Naive thymus-derived CD8-positive, alpha-beta T cell (primary cell): ENCODE data around the gene ADCK2. TPM values are rescaled to one million over a fixed set of nuclear protein-coding genes. Genes with fewer than 3 reads are reported as not detected.
"Not testable (repeated sequence)": the region's sequence is repeated elsewhere in the genome, so short reads cannot be mapped to it uniquely, and the experiment has no call there.

Experiments used
- ATAC-seq, 2 donors: fragments of 150-1000 bp; cut with Tn5 transposase in 1 of 2; sonication (Bioruptor Pico), chemical (Tn5 transposase) in 1 of 2; 1 replicate in 1 of 2; 2 replicates in 1 of 2; pipeline ENCODE4 v1.10.0; 2021; ENCODE audit warnings: mild to moderate bottlenecking in 2 of 2, moderate library complexity in 2 of 2
- POLR2A ChIA-PET: fragments of 350-600 bp; sonication (Branson Sonifier 250); formaldehyde crosslinking; loops from one replicate; lab custom pipeline; 2021; ENCODE audit warnings: antibody characterized with exemption; lab: Charles Lee
- DNase-seq, 10 donors: peaks; one replicate each; pipeline versions ENCODE4 v3.0.0 to v3.0.0-alpha.2; 2020 to 2022
- H3K27ac Mint-ChIP-seq, 10 donors: one replicate each; pipeline ENCODE4 v1.8.0; 2020 to 2022; ENCODE audit warnings: mild to moderate bottlenecking in 10 of 10, mixed read lengths in 10 of 10, moderate library complexity in 4 of 10, inconsistent platforms in 1 of 10
- H3K27me3 Mint-ChIP-seq, 5 donors: one replicate each; pipeline ENCODE4 v1.8.0; 2021 to 2022; ENCODE audit warnings: mixed read lengths in 5 of 5
- H3K36me3 Mint-ChIP-seq, 3 donors: one replicate each; pipeline ENCODE4 v1.8.0; 2020 to 2022; ENCODE audit warnings: mixed read lengths in 3 of 3, mild to moderate bottlenecking in 2 of 3, inconsistent platforms in 1 of 3
- H3K4me1 Mint-ChIP-seq, 4 donors: one replicate each; pipeline ENCODE4 v1.8.0; 2021 to 2022; ENCODE audit warnings: mixed read lengths in 4 of 4
- H3K4me3 Mint-ChIP-seq, 10 donors: one replicate each; pipeline ENCODE4 v1.8.0; 2020 to 2022; ENCODE audit warnings: mild to moderate bottlenecking in 10 of 10, mixed read lengths in 10 of 10, moderate library complexity in 6 of 10, inconsistent platforms in 1 of 10
- H3K9me3 Mint-ChIP-seq, 9 donors: one replicate each; pipeline ENCODE4 v1.8.0; 2020 to 2022; ENCODE audit warnings: mixed read lengths in 9 of 9, mild to moderate bottlenecking in 3 of 9, inconsistent platforms in 1 of 9, moderate library complexity in 1 of 9
- polyA plus RNA-seq, 3 donors: library from polyadenylated mRNA; unstranded; fragments of 300-500 nt; fragmentation: Illumina TruSeq; gene quantifications; one replicate each; pipeline ENCODE4 v1.2.3, GENCODE V29; 2021
- total RNA-seq, 8 experiments: library from RNA in 2 of 8; stranded (reverse) in 2 of 8; gene quantifications; one replicate each; pipeline ENCODE4 v1.2.3 and lab custom pipeline; 2021 to 2026

The ADCK2 gene, protein sequence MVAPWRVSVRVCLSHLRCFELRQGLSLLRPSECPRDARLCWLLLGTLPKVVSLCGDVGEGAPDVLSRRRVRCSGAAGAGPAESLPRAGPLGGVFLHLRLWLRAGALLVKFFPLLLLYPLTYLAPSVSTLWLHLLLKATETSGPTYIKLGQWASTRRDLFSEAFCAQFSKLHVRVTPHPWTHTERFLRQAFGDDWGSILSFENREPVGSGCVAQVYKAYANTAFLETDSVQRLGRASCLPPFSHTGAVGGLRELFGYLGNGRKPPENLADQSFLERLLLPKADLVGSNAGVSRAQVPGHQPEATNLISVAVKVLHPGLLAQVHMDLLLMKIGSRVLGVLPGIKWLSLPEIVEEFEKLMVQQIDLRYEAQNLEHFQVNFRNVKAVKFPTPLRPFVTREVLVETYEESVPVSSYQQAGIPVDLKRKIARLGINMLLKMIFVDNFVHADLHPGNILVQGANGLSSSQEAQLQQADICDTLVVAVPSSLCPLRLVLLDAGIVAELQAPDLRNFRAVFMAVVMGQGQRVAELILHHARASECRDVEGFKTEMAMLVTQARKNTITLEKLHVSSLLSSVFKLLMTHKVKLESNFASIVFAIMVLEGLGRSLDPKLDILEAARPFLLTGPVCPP
- total RNA-seq (10 to 100 TPM; 16.4 to 17.1 TPM), polyA plus RNA-seq (10 to 100 TPM; 25.2 to 28.5 (median 27.4) TPM), total RNA-seq (lab: John Stamatoyannopoulos, UW) (21.7 to 33.8 (median 24.4) reads per million in 6 experiments)

DNA sequence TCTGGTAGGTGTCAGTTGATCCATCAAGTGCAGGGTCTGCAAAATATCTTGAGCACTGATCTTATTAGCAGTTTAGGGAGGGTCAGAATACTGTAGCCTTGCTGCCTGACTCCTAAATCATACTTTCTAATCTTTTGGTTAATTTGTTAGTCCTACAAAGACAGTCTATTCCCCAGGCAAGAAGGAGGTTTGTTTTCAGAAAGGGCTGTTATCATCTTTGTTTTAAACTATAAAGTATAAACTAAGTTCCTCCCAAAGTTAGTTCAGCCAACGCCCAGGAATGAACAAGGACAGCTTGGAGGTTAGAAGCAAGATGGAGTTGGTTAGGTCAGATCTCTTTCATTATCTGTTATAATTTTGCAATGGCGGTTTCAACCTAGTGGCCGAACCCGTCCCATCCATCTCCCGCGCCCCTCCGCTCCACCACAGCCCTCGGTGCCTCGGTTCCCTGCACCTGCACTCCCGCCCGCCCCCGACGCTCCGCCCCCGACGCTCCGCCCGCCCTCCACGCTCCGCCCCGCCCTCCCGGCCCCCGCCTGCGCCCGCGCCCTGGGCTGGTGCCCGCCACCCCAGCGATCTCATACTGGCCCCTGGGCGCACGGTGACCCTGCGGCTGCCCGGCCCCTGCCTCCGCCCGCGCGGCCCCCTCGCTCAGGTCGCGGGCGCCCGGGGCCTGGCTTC is at the start of gene ADCK2:
ADCK2 (plus strand) TSS at position 564 of the 681 bp plus-strand sequence. CDS start 386 bp downstream, outside the sequence.
- Mint-ChIP-seq H3K27me3 (no peaks in the 10 kb centered on the region), H3K4me1 (peaks cover 7 to 46% (median 37%) of the 10 kb centered on the region in 4 donors), H3K27ac (peak within 1 kb of the TSS; percentile 81 to 97 (median 93)), H3K9me3 (no peaks in the 10 kb centered on the region), H3K36me3 (peaks cover 0 to 12% (median 0%) of the 10 kb centered on the region in 3 donors), H3K4me3 (peak within 1 kb of the TSS; percentile 86 to 94 (median 90))
- POLR2A ChIA-PET, result interaction anchor here (0.8 to 2.8 kb wide), 12 partner anchors 12 to 342 kb away, joined by 3 to 14 read pairs (median 4); partner anchors contain the start of genes BRAF, MRPS33 and NDUFB2
- DNase-seq (peak in 5 of 10 donors; percentile 36 to 71 (median 64)), ATAC-seq (peak; percentile 68 to 70)

DNA sequence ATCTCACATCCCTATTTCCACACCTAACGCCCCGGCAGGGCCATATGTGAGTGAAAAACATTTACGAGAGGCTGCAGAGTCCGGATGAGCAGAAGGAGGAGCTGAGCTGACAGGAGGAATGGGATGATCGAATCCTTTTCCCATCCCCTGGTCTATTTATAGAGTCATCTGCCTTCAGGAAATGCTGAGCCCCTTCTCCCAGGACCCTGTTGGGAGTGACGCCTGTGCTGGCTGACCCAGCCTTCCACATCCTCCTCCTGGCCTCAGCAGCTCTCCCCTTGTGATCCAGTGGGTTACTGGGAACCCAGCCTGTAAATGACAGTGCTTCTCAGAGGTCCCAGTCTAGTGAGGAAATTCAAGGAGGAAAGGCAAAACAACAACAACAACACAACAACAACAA is 48.8 kb upstream of the ADCK2 start:
- Mint-ChIP-seq H3K9me3 (no peaks in the 10 kb centered on the region), H3K27ac (peak overlapping the region in 1 of 10 donors; percentile 23), H3K4me3 (no peak overlapping the region), H3K4me1 (no peaks in the 10 kb centered on the region), H3K27me3 (peaks cover 0 to 6% (median 0%) of the 10 kb centered on the region in 5 donors), H3K36me3 (no peaks in the 10 kb centered on the region)
- no peak for DNase-seq
- POLR2A ChIA-PET, result no interaction called here
- no peak for ATAC-seq

DNA sequence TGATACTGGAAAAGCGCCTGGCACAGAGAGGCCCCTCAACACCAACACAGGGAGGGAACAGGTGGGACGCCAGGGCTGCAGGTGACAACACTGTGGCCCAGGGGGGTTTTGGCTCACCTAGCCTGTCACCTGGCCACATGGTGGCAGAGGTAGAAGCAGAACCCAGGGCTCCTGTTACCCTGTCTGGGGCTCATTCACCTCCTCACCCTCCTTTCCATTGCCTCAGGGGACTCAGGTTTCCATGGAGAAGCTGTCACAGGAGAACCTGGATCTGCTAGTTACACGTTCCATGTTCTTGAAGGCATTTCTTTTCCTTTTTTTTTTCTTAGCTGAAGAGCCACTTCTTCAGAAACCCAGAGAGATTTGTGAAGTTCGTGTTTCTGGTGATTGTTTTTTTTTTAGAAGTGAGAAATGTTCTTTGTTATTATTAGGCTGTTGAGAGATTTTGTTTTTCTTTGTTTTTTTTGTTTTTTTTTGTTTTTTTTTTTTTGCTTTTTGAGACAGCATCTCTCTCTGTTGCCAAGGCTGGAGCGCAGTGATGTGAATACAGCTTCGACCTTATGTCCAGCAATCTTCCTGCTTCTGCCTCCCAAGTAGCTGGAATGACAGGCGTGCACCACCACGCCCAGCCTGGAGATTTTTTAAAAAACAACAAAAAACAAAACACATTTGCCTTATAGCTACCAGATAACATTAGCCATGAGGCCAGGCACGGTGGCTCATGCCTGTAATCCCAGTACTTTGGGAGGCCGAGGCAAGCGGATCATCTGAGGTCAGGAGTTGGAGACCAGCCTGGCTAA is 48.2 kb upstream of the ADCK2 start:
- Mint-ChIP-seq H3K4me1 (no peaks in the 10 kb centered on the region), H3K27ac (peak overlapping the region in 1 of 10 donors; percentile 23), H3K36me3 (no peaks in the 10 kb centered on the region), H3K9me3 (no peaks in the 10 kb centered on the region), H3K4me3 (no peak overlapping the region), H3K27me3 (peaks cover 0 to 6% (median 1%) of the 10 kb centered on the region in 5 donors)
- ATAC-seq (no peak), DNase-seq (no peak)
- POLR2A ChIA-PET, result interaction anchor here (0.6 kb wide), 1 partner anchor 124 kb away, joined by 3 read pairs; no protein-coding TSS in a partner anchor

- DNase-seq, H3K4me1 Mint-ChIP-seq, ATAC-seq, H3K27ac Mint-ChIP-seq, POLR2A ChIA-PET, H3K36me3 Mint-ChIP-seq, H3K9me3 Mint-ChIP-seq, H3K27me3 Mint-ChIP-seq, H3K4me3 Mint-ChIP-seq: not testable (repeated sequence)
Measured at GRCh38 chr7:140625192-140625558, 47.6 kb upstream of the ADCK2 start.

DNA sequence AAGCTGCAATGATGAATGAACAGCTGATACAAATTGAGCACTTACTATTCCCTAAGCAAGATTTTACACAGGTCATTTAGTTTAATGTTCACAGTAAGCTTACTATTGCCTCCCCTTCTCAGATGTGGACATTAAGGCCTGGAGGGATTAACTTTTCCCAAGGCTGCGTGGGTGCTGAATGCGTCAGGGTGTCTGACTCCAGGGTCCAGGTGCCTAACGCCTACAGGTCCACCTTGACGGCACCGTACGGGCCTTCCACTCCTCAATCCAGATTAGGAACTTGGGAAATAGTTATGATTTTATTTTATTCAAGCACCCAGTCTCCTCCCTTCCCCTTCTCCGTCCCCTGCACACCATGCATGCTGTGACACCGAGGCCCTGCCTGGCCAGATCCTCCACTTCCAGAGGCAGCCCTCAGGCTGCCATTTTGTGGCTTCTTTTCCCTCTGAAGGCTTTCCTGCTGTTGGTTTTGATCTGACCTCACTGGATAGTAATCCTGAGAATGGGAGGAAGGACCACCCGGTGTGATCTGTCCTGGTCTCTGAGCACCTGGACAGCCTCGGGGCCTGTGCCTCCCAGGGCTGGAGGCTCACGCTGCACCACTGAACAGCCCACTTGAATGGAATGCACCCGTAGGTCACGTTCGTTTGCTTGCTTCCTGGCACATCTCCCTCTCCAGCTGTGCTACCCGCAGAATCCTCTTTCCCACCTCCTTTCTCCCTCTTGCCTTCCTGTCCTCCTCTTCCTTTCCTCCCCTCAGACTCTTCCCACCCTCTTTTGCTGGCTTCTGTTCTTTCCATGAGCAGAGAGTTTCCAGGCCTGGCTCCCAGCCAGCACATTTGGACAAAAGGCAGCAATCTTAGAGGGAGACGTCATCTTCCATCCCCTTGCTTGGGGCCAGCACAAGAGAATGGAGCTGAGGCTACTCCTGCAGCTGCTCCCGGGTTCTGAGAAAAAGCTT is 46.6 kb upstream of the ADCK2 start:
- no peak overlapping the region for H3K27ac Mint-ChIP-seq
- POLR2A ChIA-PET, result no interaction called here
- ATAC-seq (no peak), DNase-seq (no peak)
- no peaks in the 10 kb centered on the region for H3K9me3 Mint-ChIP-seq
- H3K4me3 Mint-ChIP-seq, result no peak overlapping the region
- no peaks in the 10 kb centered on the region for H3K36me3 Mint-ChIP-seq
- H3K4me1 Mint-ChIP-seq, result no peaks in the 10 kb centered on the region
- H3K27me3 Mint-ChIP-seq, result peaks cover under 1 to 6% (median 2%) of the 10 kb centered on the region in 5 donors

DNA sequence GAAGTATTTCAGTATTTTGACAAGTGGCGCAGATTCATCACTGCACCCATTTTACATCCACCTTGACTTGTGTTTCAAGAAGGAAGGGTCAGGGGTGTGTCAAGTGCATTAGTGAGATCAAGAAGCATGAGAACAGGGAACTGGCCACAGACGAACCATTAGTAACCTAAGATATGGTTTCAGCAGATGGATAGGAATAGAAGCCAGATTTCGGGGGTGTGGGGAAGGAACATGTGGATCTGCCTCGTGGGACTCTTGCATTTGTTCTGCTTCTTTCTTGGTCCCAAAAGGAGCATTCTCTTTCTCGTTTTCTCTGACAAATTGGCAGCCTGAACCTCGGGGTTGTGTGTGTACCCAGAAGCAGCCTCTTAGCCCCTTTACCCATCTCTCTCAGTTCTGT is 41.7 kb upstream of the ADCK2 start:
- peaks cover 5 to 21% (median 18%) of the 10 kb centered on the region in 5 donors for H3K27me3 Mint-ChIP-seq
- no peaks in the 10 kb centered on the region for H3K4me1 Mint-ChIP-seq
- H3K27ac Mint-ChIP-seq, result no peak overlapping the region
- H3K36me3 Mint-ChIP-seq, result no peaks in the 10 kb centered on the region
- POLR2A ChIA-PET, result no interaction called here
- no peak for DNase-seq
- H3K4me3 Mint-ChIP-seq, result no peak overlapping the region
- no peak for ATAC-seq
- H3K9me3 Mint-ChIP-seq, result no peaks in the 10 kb centered on the region

DNA sequence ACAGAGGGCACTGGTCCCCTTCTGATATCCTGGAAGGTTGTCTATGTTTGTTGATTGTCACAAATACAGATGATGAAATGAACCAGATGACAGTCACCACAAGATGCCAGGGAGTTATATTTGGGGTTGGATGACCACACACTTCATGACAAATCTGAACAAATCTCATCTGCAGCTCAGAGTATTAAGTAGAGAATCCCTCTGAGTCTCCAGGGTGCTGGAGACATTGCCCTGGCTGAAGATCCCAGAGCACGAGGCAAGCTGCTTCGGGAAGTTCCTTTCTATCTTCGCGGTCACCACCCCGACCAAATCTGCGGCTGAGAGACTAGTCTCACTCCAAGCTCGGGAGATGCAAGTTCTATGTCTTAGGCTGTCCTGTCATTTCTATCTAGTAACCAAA is 41.1 kb upstream of the ADCK2 start:
- no peak overlapping the region for H3K27ac Mint-ChIP-seq
- no peak overlapping the region for H3K4me3 Mint-ChIP-seq
- H3K9me3 Mint-ChIP-seq, result no peaks in the 10 kb centered on the region
- no peak for DNase-seq
- POLR2A ChIA-PET, result interaction anchor here (1.0 kb wide), 1 partner anchor 42 kb away, joined by 3 read pairs; no protein-coding TSS in a partner anchor
- H3K27me3 Mint-ChIP-seq, result peaks cover 7 to 25% (median 20%) of the 10 kb centered on the region in 5 donors
- H3K36me3 Mint-ChIP-seq, result no peaks in the 10 kb centered on the region
- no peaks in the 10 kb centered on the region for H3K4me1 Mint-ChIP-seq
- no peak for ATAC-seq

GRCh38 chr7:140635345-140635744 is 37.4 kb upstream of the ADCK2 start:
- H3K4me3 Mint-ChIP-seq, result no peak overlapping the region
- POLR2A ChIA-PET, result no interaction called here
- H3K4me1 Mint-ChIP-seq, result peaks cover 12 to 15% (median 12%) of the 10 kb centered on the region in 4 donors
- ATAC-seq, result no peak
- no peak for DNase-seq
- no peak overlapping the region for H3K27ac Mint-ChIP-seq
- H3K9me3 Mint-ChIP-seq, result peaks cover 0 to 4% (median 0%) of the 10 kb centered on the region in 9 donors
- H3K36me3 Mint-ChIP-seq, result peaks cover 0 to 2% (median 0%) of the 10 kb centered on the region in 3 donors
- peaks cover 29 to 62% (median 45%) of the 10 kb centered on the region in 5 donors for H3K27me3 Mint-ChIP-seq

DNA sequence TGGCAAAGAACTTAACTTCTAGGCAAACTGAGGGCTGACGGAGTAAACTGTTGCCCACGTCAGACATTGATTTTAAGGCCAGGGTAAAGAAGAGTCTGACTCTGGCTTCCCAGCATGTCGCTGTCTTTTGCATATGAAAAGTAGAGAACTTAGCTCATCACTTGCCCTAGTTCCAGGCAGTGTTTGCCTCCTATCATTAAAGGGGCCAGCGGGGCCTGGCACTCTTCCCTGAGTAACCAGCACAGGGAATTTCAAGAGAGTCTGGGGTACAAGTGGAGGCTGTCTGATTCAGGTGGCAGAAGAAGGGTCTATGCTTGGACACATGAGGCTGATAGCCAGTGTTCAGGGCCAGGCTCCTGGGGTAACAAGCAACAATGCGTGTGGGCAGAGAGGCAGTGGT is 36.9 kb upstream of the ADCK2 start:
- peaks cover 0 to 4% (median 0%) of the 10 kb centered on the region in 9 donors for H3K9me3 Mint-ChIP-seq
- H3K27ac Mint-ChIP-seq, result peak overlapping the region in 1 of 10 donors; percentile 6
- ATAC-seq (no peak), DNase-seq (no peak)
- H3K36me3 Mint-ChIP-seq, result peaks cover 0 to 2% (median 0%) of the 10 kb centered on the region in 3 donors
- peaks cover 29 to 62% (median 45%) of the 10 kb centered on the region in 5 donors for H3K27me3 Mint-ChIP-seq
- POLR2A ChIA-PET, result no interaction called here
- peaks cover 12 to 15% (median 12%) of the 10 kb centered on the region in 4 donors for H3K4me1 Mint-ChIP-seq
- no peak overlapping the region for H3K4me3 Mint-ChIP-seq

DNA sequence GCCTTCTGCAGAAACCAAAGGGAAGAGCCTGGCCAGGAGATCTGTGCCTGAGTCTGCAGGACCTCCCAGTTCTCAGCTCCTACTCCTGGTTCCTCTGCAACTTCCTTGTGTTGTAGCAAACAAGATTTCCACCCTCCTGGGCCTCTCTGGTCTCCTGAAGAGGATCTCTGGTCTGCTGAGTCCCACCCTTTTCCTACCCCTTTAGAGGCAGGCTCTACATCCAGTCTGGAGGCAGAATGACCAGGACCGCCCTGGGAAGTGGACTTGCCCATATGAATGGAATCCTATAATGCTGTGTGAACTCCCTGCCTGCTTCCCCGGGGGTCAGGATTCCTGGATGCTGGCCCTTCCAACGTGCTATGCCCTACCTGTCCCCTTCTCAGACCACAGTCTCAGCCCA is 35.3 kb upstream of the ADCK2 start:
- H3K36me3 Mint-ChIP-seq, result peaks cover 0 to 6% (median 0%) of the 10 kb centered on the region in 3 donors
- no peak overlapping the region for H3K4me3 Mint-ChIP-seq
- H3K27me3 Mint-ChIP-seq, result peaks cover 39 to 68% (median 47%) of the 10 kb centered on the region in 5 donors
- POLR2A ChIA-PET, result interaction anchor here (0.6 kb wide), 1 partner anchor 405 kb away, joined by 3 read pairs; no protein-coding TSS in a partner anchor
- peaks cover 0 to 4% (median 0%) of the 10 kb centered on the region in 9 donors for H3K9me3 Mint-ChIP-seq
- no peak overlapping the region for H3K27ac Mint-ChIP-seq
- ATAC-seq, result no peak
- no peak for DNase-seq
- peaks cover 18 to 25% (median 22%) of the 10 kb centered on the region in 4 donors for H3K4me1 Mint-ChIP-seq
